ENCODE results near the gene PPP1R27. TPM values are rescaled to one million over a fixed set of nuclear protein-coding genes. Genes with fewer than 3 reads are reported as not detected.

Gene PPP1R27
- total and polyA plus RNA-seq, 11 donors: not detected

- no peaks in the 10 kb centered on the region for H3K36me3 ChIP-seq
- H3K9me3 ChIP-seq: no peaks in the 10 kb centered on the region
- no peak overlapping the region for H3K4me3 ChIP-seq
- no peak for DNase-seq
- peaks cover 0 to 21% (median 1%) of the 10 kb centered on the region in 12 donors for H3K4me1 ChIP-seq
- peaks cover 21 to 70% (median 57%) of the 10 kb centered on the region in 9 donors for H3K27me3 ChIP-seq
- TF ChIP-seq CTCF (IDR thresholded peaks at IDR 0.05): no peak
- TF ChIP-seq POLR2A (IDR thresholded peaks at IDR 0.05): no peak
- intact Hi-C loops (cut with DNase I): no loop called here
- H3K27ac ChIP-seq: no peak overlapping the region
- ATAC-seq: no peak
- WGBS, 4 donors: 52 to 65% (median 58%) methylated on average over 17 to 18 of the region's 18 CpGs
These were observed 27.6 kb downstream of the PPP1R27 start for GRCh38 chr17:81807210-81807719.

- no peak for ATAC-seq
- Histone ChIP-seq H3K4me3 (no peak overlapping the region), H3K4me1 (peaks cover 0 to 21% (median 1%) of the 10 kb centered on the region in 12 donors), H3K27ac (no peak overlapping the region), H3K9me3 (no peaks in the 10 kb centered on the region), H3K27me3 (peaks cover 22 to 76% (median 61%) of the 10 kb centered on the region in 9 donors), H3K36me3 (no peaks in the 10 kb centered on the region)
- TF ChIP-seq CTCF (IDR thresholded peaks at IDR 0.05): no peak
- no peak for TF ChIP-seq POLR2A (IDR thresholded peaks at IDR 0.05)
- WGBS, 4 donors: 28 to 39% (median 33%) methylated on average over 11 to 23 of the region's 23 CpGs
- no peak for DNase-seq
- intact Hi-C loops (cut with DNase I): no loop called here
These were observed 28.2 kb downstream of the PPP1R27 start for GRCh38 chr17:81806461-81807209.

GRCh38 chr17:81805707-81806460 lies 29.0 kb downstream of the PPP1R27 start:
- Histone ChIP-seq H3K27ac (no peak overlapping the region), H3K9me3 (no peaks in the 10 kb centered on the region), H3K36me3 (no peaks in the 10 kb centered on the region), H3K27me3 (peaks cover 22 to 75% (median 59%) of the 10 kb centered on the region in 9 donors), H3K4me3 (no peak overlapping the region), H3K4me1 (peaks cover 0 to 21% (median 1%) of the 10 kb centered on the region in 12 donors)
- intact Hi-C loops (cut with DNase I): no loop called here
- ATAC-seq (no peak), DNase-seq (no peak)
- WGBS, 4 donors: 64 to 83% (median 69%) methylated on average over 15 to 18 of the region's 18 CpGs
- TF ChIP-seq POLR2A (IDR thresholded peaks at IDR 0.05) (no peak), CTCF (IDR thresholded peaks at IDR 0.05) (no peak)

All from heart left ventricle (tissue), 16 donors.